ENCODE results near the gene SEMA3E. TPM values are rescaled to one million over a fixed set of nuclear protein-coding genes. Genes with fewer than 3 reads are reported as not detected.

SEMA3E gene
- total RNA-seq, 1 experiment from 2014 or later: 0.20 TPM

DNA sequence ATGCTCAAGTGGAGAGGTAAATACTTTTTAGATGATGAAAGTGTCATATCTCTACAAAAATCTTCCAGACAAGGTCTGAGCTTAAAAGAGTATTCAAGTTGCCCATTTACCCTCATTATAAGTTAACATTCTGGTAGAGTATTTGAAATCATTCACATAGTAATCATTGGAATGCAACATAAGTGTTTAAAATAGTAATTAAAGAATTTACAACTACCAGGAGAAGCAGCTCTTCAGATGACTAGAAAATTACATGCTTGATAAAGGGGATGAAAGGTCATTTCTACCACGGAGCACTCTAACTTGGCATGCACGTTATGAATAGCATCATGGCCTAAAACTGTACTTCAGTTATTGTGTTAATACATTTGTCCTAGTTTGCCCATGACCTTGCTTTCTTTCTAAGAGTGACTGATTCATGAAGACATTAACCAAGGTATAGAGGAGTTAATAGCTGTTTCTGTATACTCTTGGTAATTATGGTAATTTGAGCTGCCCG lies 120.0 kb downstream of the SEMA3E start:
- BruUV-seq (replicated peaks): no TSS peak
- no peaks in the 10 kb centered on the region for H3K27me3 Mint-ChIP-seq (ENCODE audit: insufficient read depth, unreplicated experiment)

GRCh38 chr7:83524277-83525075 lies 124.5 kb downstream of the SEMA3E start:
- Histone ChIP-seq H3K9me3 (no peaks in the 10 kb centered on the region; the same call in 1 of the 2 replicates), H3K36me3 (ENCODE audit: control insufficient read depth, insufficient read depth, low read length) (no peaks in the 10 kb centered on the region), H3K4me1 (peaks cover 30% of the 10 kb centered on the region), H3K4me3 (ENCODE audit: low read depth, low read length) (no peak overlapping the region), H3K27me3 (replicated peaks; ENCODE audit: control insufficient read depth, insufficient read depth, low read length) (no peaks in the 10 kb centered on the region)
- DNase-seq: no peak
- peaks cover 9% of the 10 kb centered on the region for H3K4me1 Mint-ChIP-seq (ENCODE audit: low read depth, unreplicated experiment)
- H3K9me3 Mint-ChIP-seq (ENCODE audit: unreplicated experiment): no peaks in the 10 kb centered on the region
- ChIA-PET POLR2A (no interaction called here), CTCF (no interaction called here)
- peak overlapping the region; percentile 69 for H3K27ac Mint-ChIP-seq (ENCODE audit: unreplicated experiment)
- intact Hi-C loops (cut with micrococcal nuclease; ENCODE audit: unreplicated experiment): loop anchor here (1.0 kb wide), 1 partner anchor 28 kb away; no protein-coding TSS in a partner anchor
- H3K27me3 Mint-ChIP-seq (ENCODE audit: insufficient read depth, unreplicated experiment): no peaks in the 10 kb centered on the region
- no peak for TF ChIP-seq CTCF (IDR thresholded peaks at IDR 0.05; ENCODE audit: insufficient read depth in 1 of 2, low read depth in 1 of 2, low read length in 1 of 2, severe bottlenecking in 1 of 2, unreplicated experiment in 1 of 2)
- BruUV-seq (replicated peaks): no TSS peak
- H3K36me3 Mint-ChIP-seq (ENCODE audit: insufficient read depth, unreplicated experiment): no peaks in the 10 kb centered on the region
- H3K4me3 Mint-ChIP-seq (ENCODE audit: unreplicated experiment): peak overlapping the region; percentile 25

More for the DNA sequence above, 120.0 kb downstream of the SEMA3E start:
- Mint-ChIP-seq H3K36me3 (ENCODE audit: insufficient read depth, unreplicated experiment) (no peaks in the 10 kb centered on the region), H3K4me3 (ENCODE audit: unreplicated experiment) (no peak overlapping the region), H3K27ac (ENCODE audit: unreplicated experiment) (no peak overlapping the region), H3K9me3 (ENCODE audit: unreplicated experiment) (no peaks in the 10 kb centered on the region), H3K4me1 (ENCODE audit: low read depth, unreplicated experiment) (peaks cover 9% of the 10 kb centered on the region)
- ChIA-PET CTCF (no interaction called here), POLR2A (no interaction called here)
- Histone ChIP-seq H3K27me3 (replicated peaks; ENCODE audit: control insufficient read depth, insufficient read depth, low read length) (no peaks in the 10 kb centered on the region), H3K4me3 (ENCODE audit: low read depth, low read length) (no peak overlapping the region), H3K36me3 (ENCODE audit: control insufficient read depth, insufficient read depth, low read length) (no peaks in the 10 kb centered on the region), H3K4me1 (peaks cover 25% of the 10 kb centered on the region), H3K9me3 (no peaks in the 10 kb centered on the region)
- no peak for TF ChIP-seq CTCF (IDR thresholded peaks at IDR 0.05; ENCODE audit: insufficient read depth in 1 of 2, low read depth in 1 of 2, low read length in 1 of 2, severe bottlenecking in 1 of 2, unreplicated experiment in 1 of 2)
- intact Hi-C loops (cut with micrococcal nuclease; ENCODE audit: unreplicated experiment): no loop called here
- no peak for DNase-seq

GRCh38 chr7:83520726-83521125 lies 128.2 kb downstream of the SEMA3E start:
- H3K27ac Mint-ChIP-seq (ENCODE audit: unreplicated experiment): no peak overlapping the region
- POLR2A ChIA-PET: no interaction called here

More at GRCh38 chr7:83520726-83521125, 128.2 kb downstream of the SEMA3E start:
- H3K27me3 ChIP-seq (replicated peaks; ENCODE audit: control insufficient read depth, insufficient read depth, low read length): no peaks in the 10 kb centered on the region
- no peak overlapping the region for H3K4me3 Mint-ChIP-seq (ENCODE audit: unreplicated experiment)
- no peaks in the 10 kb centered on the region for H3K9me3 Mint-ChIP-seq (ENCODE audit: unreplicated experiment)
- BruUV-seq (replicated peaks): no TSS peak
- H3K36me3 ChIP-seq (ENCODE audit: control insufficient read depth, insufficient read depth, low read length): no peaks in the 10 kb centered on the region
- H3K9me3 ChIP-seq: no peaks in the 10 kb centered on the region; the same call in 1 of the 2 replicates
- intact Hi-C loops (cut with micrococcal nuclease; ENCODE audit: unreplicated experiment): no loop called here
- no peaks in the 10 kb centered on the region for H3K27me3 Mint-ChIP-seq (ENCODE audit: insufficient read depth, unreplicated experiment)
- CTCF ChIA-PET: no interaction called here
- TF ChIP-seq CTCF (IDR thresholded peaks at IDR 0.05; ENCODE audit: insufficient read depth in 1 of 2, low read depth in 1 of 2, low read length in 1 of 2, severe bottlenecking in 1 of 2, unreplicated experiment in 1 of 2): no peak
- peaks cover 19% of the 10 kb centered on the region; the same call in 1 of the 2 replicates for H3K4me1 ChIP-seq
- H3K4me1 Mint-ChIP-seq (ENCODE audit: low read depth, unreplicated experiment): peaks cover 9% of the 10 kb centered on the region
- no peaks in the 10 kb centered on the region for H3K36me3 Mint-ChIP-seq (ENCODE audit: insufficient read depth, unreplicated experiment)
- no peak overlapping the region for H3K4me3 ChIP-seq (ENCODE audit: low read depth, low read length)
- no peak for DNase-seq
